GM21367 (cell line): Measurements from ENCODE around the gene SLC16A10.
"Not testable (repeated sequence)": the region's sequence is repeated elsewhere in the genome, so short reads cannot be mapped to it uniquely, and the experiment has no call there.

Experiments used
- ATAC-seq: cut with Tn5 transposase; IDR thresholded peaks from one replicate; pipeline ENCODE4 v1.9.1; 2021; ENCODE audit not compliant: unreplicated experiment

SLC16A10 gene

DNA sequence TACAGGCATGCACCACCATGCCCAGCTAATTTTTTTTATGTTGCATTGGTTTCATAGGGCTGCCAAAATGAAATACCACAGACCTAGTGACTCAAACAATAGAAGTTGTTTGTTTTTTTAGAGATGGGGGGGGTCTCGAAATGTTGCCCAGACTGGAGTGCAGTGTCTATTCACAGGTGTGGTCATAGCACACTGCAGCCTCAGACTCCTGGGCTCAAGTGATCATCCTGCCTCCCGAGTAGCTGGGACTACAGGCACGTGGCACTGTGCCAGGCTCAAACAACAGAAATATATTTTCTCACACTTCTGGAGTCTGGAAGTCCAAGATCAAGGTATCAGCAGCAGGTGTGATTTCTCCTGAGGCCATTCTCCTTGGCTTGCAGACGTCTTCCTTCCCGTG, 6.6 kb upstream of the SLC16A10 start:
- ATAC-seq, result no peak

DNA sequence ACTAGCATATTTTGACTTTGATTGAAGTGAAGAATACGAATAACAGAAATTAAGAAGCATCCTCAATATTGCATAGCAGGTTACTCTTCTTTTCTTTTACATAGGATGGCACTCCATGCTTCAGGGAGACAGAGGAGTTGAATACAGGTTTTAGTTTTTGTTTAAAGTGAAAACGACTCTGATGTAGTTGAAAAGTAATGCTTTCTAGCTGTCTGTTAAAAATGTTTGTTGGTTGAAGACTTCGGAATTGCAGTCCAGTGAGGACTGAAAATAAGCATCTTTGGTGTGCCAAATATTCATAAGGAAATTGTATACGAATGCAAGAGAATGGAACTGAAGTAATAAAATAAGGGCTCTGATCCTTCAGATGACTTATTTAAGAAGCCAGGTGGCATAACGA, 618 bp upstream of the SLC16A10 start:
- ATAC-seq, result no peak

DNA sequence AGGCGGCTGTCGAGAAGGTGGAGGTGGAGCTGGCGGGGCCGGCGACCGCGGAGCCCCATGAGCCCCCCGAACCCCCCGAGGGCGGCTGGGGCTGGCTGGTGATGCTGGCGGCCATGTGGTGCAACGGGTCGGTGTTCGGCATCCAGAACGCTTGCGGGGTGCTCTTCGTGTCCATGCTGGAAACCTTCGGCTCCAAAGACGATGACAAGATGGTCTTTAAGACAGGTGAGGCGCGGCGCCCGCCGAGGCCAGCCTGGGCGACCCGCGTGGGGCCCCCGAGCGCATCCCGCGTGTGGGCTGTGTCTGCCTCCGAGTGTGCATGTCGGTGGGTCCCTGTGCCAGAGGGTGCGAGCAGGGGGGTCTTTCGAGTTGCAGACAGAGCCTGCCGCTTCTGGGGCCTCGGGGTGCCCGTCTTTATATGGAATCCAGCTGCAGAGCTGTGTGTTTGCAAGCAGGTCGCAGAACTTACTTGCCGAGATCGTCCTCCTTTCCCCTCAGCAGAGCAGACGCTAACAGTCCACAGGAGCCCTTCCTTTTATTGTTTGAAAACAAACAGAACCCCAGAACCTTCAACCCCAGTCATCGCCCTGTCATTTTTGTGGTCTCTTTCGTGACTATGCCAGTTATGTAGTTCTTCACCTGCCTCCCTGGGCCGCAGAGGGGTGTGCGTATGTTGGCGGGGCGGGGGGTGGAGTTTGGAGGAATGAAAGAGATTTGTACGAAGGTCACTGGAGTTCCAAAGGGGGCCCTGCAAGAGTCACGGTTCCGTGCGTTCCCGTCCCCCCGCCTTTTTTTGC, 766 bp downstream of the SLC16A10 start:
- ATAC-seq, result peak; percentile 16

DNA sequence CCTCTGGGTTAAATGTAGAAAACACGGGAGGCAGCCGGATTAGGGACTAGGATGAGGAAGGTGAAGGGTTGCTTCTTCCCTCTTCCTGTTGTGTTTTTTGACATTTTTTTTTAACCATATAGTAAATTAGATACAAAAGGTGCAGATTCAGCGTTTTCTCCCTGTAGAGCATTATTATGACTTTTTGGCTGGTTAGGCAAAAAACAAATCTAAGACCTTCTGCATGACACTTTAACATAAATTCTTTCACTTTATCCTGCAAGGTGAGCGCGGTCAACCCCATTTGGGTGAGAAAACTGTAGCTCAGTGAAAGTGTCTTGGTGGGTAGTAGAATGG, 1.3 kb downstream of the SLC16A10 start:
- ATAC-seq, result no peak

DNA sequence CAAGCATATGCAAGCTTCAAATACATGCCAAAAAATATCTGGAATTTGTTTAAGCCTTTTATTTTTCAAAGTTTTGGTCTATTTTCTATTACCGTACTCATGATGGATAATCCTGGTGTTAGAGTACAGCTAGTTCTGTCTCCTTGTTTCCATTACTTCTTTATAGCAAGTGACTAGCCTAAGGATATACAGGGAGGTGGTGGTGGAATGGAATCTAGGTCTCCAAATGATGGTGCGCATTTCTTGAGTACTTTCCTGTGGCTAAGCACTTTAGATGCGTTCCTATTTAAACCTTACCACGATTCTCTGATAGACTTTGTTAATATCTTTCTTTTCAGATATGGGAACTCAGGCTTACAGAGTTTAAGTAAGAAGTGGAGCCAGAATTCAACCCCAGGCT, 3.5 kb downstream of the SLC16A10 start:
- no peak for ATAC-seq

DNA sequence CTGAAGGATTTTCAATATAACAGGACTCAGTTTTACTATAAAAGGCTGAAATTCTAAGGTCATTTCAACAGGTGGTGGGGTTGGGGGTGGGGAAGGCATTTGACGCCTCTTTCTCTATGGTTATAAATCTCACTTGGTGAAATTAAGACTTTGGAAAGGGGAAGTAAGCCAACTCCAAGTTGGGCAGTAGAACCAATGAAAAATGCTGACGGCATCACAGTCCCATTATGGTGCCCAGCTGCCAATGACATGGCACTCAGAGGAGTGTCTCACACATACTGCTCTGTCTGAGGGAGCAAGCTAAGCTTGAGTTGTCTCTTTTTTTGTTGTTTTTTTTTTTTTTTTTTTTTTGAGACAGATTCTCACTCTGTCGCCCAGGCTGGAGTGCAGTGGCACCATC, 4.7 kb downstream of the SLC16A10 start:
- ATAC-seq, result no peak

DNA sequence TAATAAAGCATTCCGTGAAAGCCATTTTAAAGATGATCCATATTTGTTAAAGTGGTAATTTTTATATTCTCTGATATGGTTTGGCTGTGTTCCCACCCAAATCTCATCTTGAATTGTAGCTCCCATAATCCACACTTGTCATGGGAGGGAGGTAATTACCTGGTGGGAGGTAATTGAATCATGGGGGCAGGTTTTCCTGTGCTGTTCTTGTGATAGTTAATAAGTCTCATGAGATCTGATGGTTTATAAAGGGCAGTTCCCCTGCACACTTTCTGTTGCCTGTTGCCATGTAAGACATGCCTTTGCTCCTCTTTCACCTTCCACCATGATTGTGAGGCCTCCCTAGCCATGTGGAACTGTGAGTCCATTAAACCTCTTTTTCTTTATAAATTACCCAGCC, 8.2 kb downstream of the SLC16A10 start:
- not testable (repeated sequence) for ATAC-seq

DNA sequence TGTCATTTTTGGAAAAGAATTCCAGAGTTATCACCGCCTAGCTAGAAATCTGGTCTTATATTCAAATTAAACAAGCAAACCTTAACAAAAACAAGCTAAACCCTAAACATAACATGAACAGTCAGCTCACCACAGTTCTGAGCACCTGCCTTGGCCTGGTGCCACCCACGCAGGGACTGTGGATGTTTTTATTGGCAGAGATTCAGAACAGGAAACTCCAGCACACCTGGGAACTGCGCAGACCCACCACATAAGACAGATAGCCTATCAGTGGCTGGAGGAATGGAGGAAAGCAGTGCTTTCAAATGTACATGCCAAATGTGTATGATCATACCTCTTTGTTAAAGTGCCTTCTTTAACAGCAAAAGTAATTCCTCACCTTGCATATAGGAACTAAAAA, 8.9 kb downstream of the SLC16A10 start:
- no peak for ATAC-seq

DNA sequence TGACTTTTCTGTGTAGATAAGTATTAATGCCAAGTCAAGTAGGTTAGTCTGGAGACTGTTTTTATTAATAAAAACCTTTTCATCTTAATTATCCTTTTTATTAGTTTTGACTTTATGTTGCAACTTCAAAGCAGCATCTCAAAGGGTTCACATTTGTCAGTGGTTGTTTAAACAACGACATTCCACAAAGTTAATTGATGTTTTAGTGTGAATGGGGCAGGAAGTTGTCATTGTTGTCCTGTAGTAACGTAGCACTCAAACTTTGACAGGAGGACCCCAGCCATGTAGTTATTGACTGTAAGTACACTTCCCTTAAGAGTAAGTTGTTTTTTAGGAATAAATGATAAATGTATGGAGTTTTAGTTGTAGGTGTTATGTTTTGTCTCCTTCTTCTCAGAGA, 11.3 kb downstream of the SLC16A10 start:
- no peak for ATAC-seq

DNA sequence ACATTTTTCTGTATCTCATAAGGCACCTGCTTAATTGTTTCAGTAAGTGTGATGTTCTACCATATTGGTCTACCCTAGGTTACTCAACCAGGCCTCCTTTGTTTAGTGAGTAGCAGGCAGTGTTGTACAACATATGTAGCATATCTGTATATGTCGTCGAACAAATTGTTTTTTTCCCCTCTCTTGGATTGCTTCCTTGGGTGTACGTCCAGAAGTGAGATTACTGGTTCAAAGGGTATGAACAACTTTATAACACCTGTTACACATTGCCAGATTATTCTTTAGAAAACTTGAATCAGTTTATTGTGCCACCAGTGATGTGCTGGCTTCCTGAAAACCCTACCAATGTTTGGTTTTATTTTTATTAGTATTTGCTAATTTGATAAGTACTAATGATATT, 14.7 kb downstream of the SLC16A10 start:
- no peak for ATAC-seq

DNA sequence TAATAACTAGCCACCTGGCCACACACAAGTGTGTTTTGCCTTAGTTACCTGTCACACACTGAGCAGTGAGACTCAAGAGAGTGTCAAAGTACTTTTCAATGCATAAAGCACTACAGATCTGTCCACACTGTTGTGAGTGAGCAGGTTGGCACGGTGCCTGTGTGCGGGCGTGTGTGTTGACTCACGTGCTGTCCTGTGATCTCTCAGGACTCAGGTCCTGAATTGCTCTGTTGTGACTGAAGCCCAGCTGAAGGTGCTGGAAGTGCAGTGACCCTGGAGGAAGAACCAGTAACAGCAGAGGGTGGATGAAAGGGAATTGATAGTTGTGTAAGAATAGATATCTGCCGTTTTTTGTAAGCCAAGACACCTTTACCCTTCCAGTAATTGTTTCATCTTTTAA, 18.3 kb downstream of the SLC16A10 start:
- no peak for ATAC-seq

DNA sequence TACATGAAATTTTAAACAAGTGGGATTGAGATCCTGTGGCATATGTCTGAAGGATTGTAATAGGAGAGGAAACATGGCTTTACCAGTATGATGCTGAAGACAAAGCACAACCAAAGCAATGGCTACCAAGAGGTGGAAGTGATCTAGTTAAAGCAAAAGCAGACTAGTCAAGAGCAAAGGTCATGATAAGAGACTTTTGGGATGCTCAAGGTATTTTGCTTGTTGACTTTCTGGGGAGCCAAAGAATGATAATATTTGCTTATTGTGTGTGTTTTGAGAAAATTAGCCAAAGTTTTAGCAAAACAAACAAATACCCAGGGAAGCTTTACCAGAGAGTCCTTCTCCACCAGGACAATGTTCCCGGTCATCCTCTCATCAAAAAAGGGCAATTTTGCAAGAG, 20.3 kb downstream of the SLC16A10 start:
- ATAC-seq, result no peak

DNA sequence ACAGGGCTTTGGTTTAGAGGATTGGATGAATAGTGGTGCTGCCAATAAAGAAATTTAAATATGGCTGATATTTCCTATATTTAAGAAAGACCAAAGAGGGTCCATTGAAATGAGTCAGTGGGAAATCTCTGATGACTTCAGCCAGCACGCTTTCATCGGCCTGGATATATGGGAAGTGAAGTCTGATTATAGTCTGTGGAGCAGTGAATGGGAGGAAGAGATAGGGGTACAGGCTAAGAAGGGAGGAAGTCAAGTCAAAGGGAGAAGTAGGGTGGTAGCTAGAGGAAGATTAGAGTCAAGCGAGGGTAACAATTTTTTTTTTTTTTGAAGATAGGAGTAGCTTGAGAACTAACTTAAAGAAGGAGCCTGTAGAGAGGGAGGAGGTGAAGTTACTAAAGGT, 22.7 kb downstream of the SLC16A10 start:
- ATAC-seq, result no peak

DNA sequence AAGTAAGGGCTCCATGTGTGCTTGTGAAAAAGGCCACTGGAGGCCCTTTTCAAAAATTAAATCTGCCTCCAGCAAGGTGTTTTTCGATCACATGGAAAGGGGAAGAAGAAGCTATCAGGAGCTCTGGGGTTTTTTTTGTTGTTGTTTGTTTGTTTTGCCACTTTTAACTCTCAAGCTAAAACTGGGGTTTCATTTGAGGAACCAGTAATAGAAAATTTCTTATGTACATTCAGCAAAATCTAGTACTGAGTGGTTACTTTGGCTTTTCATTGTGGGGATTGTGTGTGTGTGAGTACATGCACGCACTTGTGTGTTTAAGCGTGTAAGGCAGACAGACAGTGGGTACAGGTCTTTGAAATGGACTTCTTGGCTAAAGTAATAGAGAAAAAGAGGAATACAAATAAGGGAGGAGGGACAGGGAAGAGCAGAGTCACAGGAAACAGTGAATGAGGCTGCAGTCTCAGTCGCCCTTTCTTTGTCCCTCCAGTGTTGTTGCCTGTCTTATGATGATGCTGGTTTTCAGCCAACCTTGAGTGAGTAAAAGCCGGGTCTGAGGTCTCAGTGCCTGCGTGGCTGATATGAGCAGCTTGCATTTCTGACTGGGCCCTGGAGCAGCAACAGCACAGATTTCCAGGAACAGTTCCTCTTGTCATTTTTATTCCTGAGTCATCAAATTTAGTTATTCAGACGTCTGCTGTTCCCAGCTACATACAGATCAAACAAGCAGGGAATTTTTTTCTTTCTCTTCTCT, 26.2 kb downstream of the SLC16A10 start:
- ATAC-seq, result no peak

DNA sequence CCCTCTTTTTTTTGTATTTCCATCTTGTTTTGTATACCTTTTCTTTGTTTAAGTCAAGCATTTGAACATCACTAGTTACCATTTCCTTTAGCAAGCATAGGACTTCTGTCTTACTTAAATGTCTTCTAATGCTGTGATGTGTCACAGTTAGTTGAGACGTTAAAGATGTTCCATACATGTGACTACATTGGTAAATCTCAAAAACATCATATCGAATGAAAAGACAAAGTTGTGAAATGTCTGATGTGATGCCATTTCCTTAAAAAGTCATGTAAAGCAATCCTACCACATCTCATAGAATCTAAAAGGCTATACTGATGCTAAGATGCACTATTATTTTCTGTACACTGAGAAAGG, 26.8 kb downstream of the SLC16A10 start:
- no peak for ATAC-seq

DNA sequence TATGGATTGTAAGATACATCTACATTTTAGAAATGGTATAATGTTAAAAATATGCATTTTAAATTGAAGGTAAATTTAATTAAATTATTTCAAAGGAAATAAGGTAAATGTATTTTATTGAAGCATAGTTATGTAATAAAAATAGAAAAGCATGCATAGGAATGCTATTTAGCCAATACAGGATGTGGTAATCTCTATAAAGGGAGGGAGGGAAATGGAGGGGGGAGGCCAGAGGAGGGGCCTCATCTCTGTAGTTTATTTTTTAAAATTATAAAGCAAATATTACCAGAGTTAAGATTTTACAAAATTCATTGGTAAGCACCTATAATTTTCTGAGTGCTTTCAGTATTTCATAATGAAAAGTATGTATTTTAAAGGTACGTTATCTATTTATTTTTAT, 27.2 kb downstream of the SLC16A10 start:
- no peak for ATAC-seq

DNA sequence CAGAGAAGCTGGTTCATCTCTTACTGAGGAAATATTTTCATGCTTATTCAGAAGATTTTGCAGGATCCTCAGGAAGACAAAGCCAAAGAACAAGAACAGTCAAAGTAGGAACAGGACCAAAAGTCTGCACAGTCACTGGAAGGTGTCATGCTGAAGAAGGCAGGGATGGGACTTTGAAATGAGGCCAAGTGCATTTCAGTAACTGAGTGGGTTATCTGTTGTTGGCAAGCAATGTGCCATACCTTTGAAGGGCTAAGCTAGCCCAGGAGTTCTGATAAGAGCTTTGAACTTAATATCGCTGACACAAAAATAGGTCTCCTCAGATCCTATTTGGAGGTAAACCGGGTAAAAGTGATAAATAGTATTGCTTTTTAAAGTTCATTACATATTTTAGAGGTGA, 31.5 kb downstream of the SLC16A10 start:
- ATAC-seq, result no peak

DNA sequence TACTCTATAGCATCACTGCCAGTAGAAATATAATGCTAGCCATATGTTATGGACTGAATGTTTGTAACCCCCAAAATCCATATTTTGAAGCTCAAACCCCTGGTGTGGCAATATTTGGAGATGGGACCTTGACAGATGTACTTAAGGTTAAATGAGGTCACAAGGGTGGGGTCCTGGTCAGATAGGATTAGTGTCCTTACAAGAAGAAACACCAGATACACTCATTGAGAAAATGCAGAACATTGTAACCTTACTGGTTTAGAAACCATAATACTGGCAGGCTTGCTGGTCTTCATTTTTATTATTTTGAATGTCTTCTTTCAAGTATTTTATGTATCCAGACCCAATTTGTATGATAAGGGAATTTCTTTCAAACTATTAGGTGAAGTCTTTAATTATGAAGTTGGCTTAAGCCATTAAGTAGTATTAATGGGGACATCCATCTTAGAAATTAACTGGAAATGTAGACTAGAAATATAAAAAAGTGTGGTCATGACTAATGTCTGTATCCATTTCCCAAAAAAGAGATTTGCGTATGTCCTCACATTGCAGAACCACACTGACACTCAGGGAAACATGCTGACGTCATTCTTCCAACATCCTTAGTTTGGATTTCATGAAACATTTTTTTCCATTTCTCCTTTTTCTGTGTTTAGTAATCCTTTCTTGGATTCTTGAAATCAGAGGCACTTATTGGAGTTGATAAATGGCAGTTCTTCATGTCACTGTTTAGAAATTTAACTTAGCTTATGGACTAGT, 32.4 kb downstream of the SLC16A10 start:
- ATAC-seq, result no peak

DNA sequence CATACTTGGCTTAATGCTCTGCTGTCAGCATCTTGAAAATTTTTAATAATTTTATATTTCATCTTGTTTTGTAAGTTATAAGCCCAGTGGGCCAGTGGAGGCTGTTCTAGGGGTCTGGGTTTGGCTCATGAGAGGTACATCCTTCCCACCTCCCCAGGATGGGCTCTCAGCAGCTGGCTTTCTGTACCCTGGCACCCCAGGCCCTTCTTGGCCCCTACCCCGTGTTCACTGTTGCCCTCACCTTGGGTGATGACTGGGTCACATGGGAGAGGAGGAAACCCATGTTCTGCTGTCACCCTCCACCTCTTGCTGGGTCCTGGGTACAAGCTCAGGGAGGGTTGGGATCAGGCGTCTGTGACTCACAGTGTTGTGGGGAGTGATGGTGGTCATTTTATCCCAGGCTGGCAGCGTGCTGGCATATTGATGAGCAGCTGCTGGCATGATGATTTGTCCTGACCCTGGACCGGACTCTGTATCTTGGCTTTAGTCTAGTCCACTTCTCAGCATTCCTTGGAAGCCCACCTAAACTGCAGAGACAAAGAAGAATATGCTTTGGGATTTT, 34.6 kb downstream of the SLC16A10 start:
- no peak for ATAC-seq

DNA sequence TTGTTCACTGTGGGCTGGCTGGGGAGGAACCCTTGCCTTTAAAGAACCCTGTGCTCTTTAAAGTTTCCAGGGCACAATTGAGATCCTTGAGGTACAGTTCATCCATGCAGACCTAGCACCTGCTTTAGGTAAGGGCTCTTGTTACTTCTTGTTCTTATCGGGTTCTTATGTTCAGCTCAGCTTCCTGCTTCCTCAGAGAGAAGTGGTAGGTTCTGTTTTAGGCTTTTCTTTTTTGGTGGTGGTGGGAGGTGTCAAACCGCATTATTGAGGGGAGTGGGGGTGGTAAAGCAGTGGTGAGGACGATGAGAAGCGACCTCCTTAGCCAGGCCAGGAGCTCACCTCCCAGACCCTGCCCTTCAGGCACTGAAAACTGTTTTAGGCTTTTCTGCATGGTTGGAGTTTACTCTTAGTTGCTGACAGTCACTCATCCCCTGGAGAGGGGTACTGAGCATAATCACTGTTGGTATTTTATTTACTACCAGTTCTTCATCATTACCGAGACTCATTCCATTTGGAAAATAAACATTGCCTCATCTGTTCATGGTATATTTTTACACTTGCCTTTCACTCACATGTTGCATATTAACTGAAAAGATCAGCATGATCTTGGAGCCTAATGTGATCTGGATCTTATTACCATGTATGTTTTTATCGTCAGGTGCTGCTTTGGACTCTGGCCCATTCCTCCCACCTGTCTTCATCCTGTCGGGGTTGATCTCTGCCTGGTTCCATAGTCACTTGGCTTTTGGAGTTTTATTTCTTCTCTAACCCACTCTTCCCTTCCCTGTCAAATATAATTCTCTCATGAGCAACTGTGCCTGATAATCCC, 35.4 kb downstream of the SLC16A10 start:
- no peak for ATAC-seq

DNA sequence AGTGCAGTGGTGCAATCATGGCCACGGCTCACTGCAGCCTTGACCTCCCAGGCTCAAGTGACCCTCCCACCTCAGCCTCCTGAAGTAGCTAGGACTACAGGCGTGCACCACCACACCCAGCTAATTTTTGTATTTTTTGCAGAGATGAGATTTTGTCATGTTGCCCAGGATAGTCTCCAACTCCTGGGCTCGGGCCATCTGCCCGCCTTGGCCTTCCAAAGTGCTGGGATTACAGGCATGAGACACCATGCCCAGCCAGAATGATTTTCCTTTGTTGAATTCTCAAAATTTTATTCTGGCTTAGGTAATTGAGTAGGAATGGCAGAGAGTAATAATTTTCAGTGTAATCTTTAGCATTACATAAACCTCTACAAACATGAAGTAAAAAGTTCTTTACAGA, 37.1 kb downstream of the SLC16A10 start:
- no peak for ATAC-seq
